ENCODE results near the gene CSMD2. TPM values are rescaled to one million over a fixed set of nuclear protein-coding genes. Genes with fewer than 3 reads are reported as not detected.

The CSMD2 gene
- total and polyA plus RNA-seq, 2 donors from 2014 or later = 0.47 TPM; not detected in 1

DNA sequence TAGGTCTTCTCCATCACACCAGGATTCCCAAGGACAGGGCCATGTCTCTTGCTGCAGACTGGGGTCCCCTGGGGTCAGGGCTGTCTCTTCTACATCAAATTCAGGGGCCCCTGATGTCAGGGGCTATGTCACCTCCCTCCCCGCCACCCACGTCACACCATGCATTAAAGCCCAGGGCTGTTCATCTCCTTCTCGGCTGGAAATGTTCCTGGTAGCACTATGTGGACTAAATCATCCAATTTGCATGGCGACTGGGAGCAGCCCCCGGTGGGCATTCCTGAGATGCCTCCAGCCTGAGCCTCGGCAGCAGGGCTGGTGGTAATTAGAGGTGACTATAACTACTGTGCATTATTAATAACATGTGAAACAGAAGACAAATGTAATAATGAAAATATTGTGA lies 452.8 kb downstream of the CSMD2 start:
- Histone ChIP-seq H3K4me1 (ENCODE audit: control insufficient read depth in 2 of 3, insufficient read depth in 2 of 3, low read depth in 1 of 3, low read length in 3 of 3) (no peaks in the 10 kb centered on the region), H3K4me3 (ENCODE audit: low read length in 3 of 3) (no peak overlapping the region), H3K9ac (ENCODE audit: low read length in 3 of 3) (no peak overlapping the region), H3K36me3 (ENCODE audit: control insufficient read depth in 2 of 3, insufficient read depth in 3 of 3, low read length in 3 of 3) (no peaks in the 10 kb centered on the region), H3K9me3 (ENCODE audit: control insufficient read depth in 2 of 3, insufficient read depth in 1 of 3, low read length in 3 of 3) (no peaks in the 10 kb centered on the region), H3K27me3 (ENCODE audit: control insufficient read depth, insufficient read depth, low read length) (no peaks in the 10 kb centered on the region), H3K27ac (ENCODE audit: low read depth in 2 of 2, low read length in 2 of 2) (no peak overlapping the region)
- intact Hi-C loops (cut with DNase I) = no loop called here
- DNase-seq (no peak), FAIRE-seq (no peak)
- TF ChIP-seq, protein P1, sequence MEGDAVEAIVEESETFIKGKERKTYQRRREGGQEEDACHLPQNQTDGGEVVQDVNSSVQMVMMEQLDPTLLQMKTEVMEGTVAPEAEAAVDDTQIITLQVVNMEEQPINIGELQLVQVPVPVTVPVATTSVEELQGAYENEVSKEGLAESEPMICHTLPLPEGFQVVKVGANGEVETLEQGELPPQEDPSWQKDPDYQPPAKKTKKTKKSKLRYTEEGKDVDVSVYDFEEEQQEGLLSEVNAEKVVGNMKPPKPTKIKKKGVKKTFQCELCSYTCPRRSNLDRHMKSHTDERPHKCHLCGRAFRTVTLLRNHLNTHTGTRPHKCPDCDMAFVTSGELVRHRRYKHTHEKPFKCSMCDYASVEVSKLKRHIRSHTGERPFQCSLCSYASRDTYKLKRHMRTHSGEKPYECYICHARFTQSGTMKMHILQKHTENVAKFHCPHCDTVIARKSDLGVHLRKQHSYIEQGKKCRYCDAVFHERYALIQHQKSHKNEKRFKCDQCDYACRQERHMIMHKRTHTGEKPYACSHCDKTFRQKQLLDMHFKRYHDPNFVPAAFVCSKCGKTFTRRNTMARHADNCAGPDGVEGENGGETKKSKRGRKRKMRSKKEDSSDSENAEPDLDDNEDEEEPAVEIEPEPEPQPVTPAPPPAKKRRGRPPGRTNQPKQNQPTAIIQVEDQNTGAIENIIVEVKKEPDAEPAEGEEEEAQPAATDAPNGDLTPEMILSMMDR (IDR thresholded peaks at IDR 0.05; ENCODE audit: borderline replicate concordance, extremely low read depth, insufficient read depth) = no peak

DNA sequence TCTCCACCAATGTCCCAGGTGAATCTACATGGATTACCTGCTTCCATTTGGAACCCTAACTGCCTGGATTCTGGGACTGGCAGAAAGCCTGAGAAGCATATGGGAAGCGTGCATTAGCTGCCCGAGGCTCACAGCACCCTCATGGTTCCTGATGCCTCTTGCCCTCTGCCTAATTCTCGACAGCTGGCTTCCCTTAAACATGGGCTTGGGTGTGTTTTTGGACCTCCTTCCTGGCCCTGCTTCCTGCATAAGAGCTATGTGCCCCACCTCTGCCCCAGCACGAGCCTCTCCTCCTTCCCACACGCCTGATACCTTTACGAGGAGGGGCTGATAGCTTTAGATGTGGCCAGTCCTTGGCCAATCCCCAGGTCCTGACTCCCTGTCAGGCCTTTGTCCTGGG lies 453.5 kb downstream of the CSMD2 start:
- TF ChIP-seq, protein P1 (IDR thresholded peaks at IDR 0.05; ENCODE audit: borderline replicate concordance, extremely low read depth, insufficient read depth) = no peak
- H3K27ac ChIP-seq (ENCODE audit: low read depth in 2 of 2, low read length in 2 of 2) = no peak overlapping the region
- no peaks in the 10 kb centered on the region for H3K36me3 ChIP-seq (ENCODE audit: control insufficient read depth in 2 of 3, insufficient read depth in 3 of 3, low read length in 3 of 3)
- H3K27me3 ChIP-seq (ENCODE audit: control insufficient read depth, insufficient read depth, low read length) = no peaks in the 10 kb centered on the region
- intact Hi-C loops (cut with DNase I) = no loop called here
- DNase-seq = no peak
- H3K9ac ChIP-seq (ENCODE audit: low read length in 3 of 3) = no peak overlapping the region
- H3K4me1 ChIP-seq (ENCODE audit: control insufficient read depth in 2 of 3, insufficient read depth in 2 of 3, low read depth in 1 of 3, low read length in 3 of 3) = no peaks in the 10 kb centered on the region
- no peak for FAIRE-seq
- H3K9me3 ChIP-seq (ENCODE audit: control insufficient read depth in 2 of 3, insufficient read depth in 1 of 3, low read length in 3 of 3) = no peaks in the 10 kb centered on the region
- no peak overlapping the region for H3K4me3 ChIP-seq (ENCODE audit: low read length in 3 of 3)

DNA sequence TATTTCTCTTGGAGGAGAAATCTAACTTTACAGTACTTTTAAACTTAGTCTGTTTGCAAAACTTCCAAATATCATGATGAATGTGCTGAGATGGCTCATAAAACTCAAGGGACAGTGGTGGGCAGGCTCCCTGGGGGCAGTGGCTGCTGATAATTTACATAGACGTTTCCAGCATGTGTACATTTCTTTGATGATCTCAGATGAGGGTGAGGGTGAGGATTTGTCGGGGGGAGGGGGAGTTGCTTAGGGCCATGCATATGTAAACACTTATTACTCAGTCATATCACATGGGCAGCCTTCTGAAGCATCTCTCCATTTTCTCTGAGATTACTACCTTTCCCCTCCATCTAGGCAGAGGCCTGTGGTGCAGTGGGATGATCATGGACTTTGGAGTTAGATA lies 454.1 kb downstream of the CSMD2 start:
- intact Hi-C loops (cut with DNase I) = no loop called here
- Histone ChIP-seq H3K9ac (ENCODE audit: low read length in 3 of 3) (no peak overlapping the region), H3K4me3 (ENCODE audit: low read length in 3 of 3) (no peak overlapping the region), H3K9me3 (ENCODE audit: control insufficient read depth in 2 of 3, insufficient read depth in 1 of 3, low read length in 3 of 3) (no peaks in the 10 kb centered on the region), H3K27ac (ENCODE audit: low read depth in 2 of 2, low read length in 2 of 2) (no peak overlapping the region), H3K4me1 (ENCODE audit: control insufficient read depth in 2 of 3, insufficient read depth in 2 of 3, low read depth in 1 of 3, low read length in 3 of 3) (no peaks in the 10 kb centered on the region), H3K27me3 (ENCODE audit: control insufficient read depth, insufficient read depth, low read length) (no peaks in the 10 kb centered on the region), H3K36me3 (ENCODE audit: control insufficient read depth in 2 of 3, insufficient read depth in 3 of 3, low read length in 3 of 3) (no peaks in the 10 kb centered on the region)
- DNase-seq (peak in 2 of 5 donors; percentile 3 to 30), FAIRE-seq (no peak)
- TF ChIP-seq, protein P1 (IDR thresholded peaks at IDR 0.05; ENCODE audit: borderline replicate concordance, extremely low read depth, insufficient read depth) = no peak

All from kidney (tissue), 14 donors.